ENCODE measurements around the gene SRC. TPM values are rescaled to one million over a fixed set of nuclear protein-coding genes. Genes with fewer than 3 reads are reported as not detected.
A peak's percentile ranks its signal among the peaks of the same experiment; 100 is the strongest.

The SRC gene
- 10 to 100 TPM; 48.4 to 80.3 (median 60.4) TPM for polyA plus RNA-seq (ENCODE audit: insufficient read length in 4 of 4)

GRCh38 chr20:37345339-37346235 lies at the start of gene SRC:
Gene SRC (plus strand): TSS chr20:37346140. CDS start chr20:37384154, 38,014 bp downstream.
- peak in 1 of 4 donors; percentile 62 for DNase-seq (ENCODE audit: low read depth in 4 of 4, low spot score in 2 of 4)

- DNase-seq (ENCODE audit: low read depth in 4 of 4, low spot score in 2 of 4): no peak
Measured at GRCh38 chr20:37296371-37296770, 49.6 kb upstream of the SRC start.

GRCh38 chr20:37297066-37297736 lies 48.7 kb upstream of the SRC start:
- DNase-seq (ENCODE audit: low read depth in 4 of 4, low spot score in 2 of 4): no peak

- DNase-seq (ENCODE audit: low read depth in 4 of 4, low spot score in 2 of 4): no peak
Measured at GRCh38 chr20:37298190-37298939, 47.6 kb upstream of the SRC start.

- DNase-seq (ENCODE audit: low read depth in 4 of 4, low spot score in 2 of 4): no peak
Measured at GRCh38 chr20:37299718-37300528, 46.0 kb upstream of the SRC start.

GRCh38 chr20:37301120-37301519 lies 44.8 kb upstream of the SRC start:
- no peak for DNase-seq (ENCODE audit: low read depth in 4 of 4, low spot score in 2 of 4)

- no peak for DNase-seq (ENCODE audit: low read depth in 4 of 4, low spot score in 2 of 4)
Measured at GRCh38 chr20:37301558-37301957, 44.4 kb upstream of the SRC start.

- no peak for DNase-seq (ENCODE audit: low read depth in 4 of 4, low spot score in 2 of 4)
Measured at GRCh38 chr20:37302981-37303380, 43.0 kb upstream of the SRC start.

GRCh38 chr20:37303637-37304036 lies 42.3 kb upstream of the SRC start:
- DNase-seq (ENCODE audit: low read depth in 4 of 4, low spot score in 2 of 4): no peak

- no peak for DNase-seq (ENCODE audit: low read depth in 4 of 4, low spot score in 2 of 4)
Measured at GRCh38 chr20:37305079-37305478, 40.9 kb upstream of the SRC start.

GRCh38 chr20:37305839-37306238 lies 40.1 kb upstream of the SRC start:
- no peak for DNase-seq (ENCODE audit: low read depth in 4 of 4, low spot score in 2 of 4)

- no peak for DNase-seq (ENCODE audit: low read depth in 4 of 4, low spot score in 2 of 4)
Measured at GRCh38 chr20:37308086-37309050, 37.6 kb upstream of the SRC start.

- DNase-seq (ENCODE audit: low read depth in 4 of 4, low spot score in 2 of 4): no peak
Measured at GRCh38 chr20:37309290-37309689, 36.6 kb upstream of the SRC start.

- DNase-seq (ENCODE audit: low read depth in 4 of 4, low spot score in 2 of 4): peak in 1 of 4 donors; percentile 49
Measured at GRCh38 chr20:37309936-37310590, 35.9 kb upstream of the SRC start.

- DNase-seq (ENCODE audit: low read depth in 4 of 4, low spot score in 2 of 4): no peak
Measured at GRCh38 chr20:37310951-37311350, 35.0 kb upstream of the SRC start.

GRCh38 chr20:37311710-37312355 lies 34.1 kb upstream of the SRC start:
- no peak for DNase-seq (ENCODE audit: low read depth in 4 of 4, low spot score in 2 of 4)

GRCh38 chr20:37313546-37314091 lies 32.3 kb upstream of the SRC start:
- no peak for DNase-seq (ENCODE audit: low read depth in 4 of 4, low spot score in 2 of 4)

GRCh38 chr20:37314099-37314498 lies 31.8 kb upstream of the SRC start:
- no peak for DNase-seq (ENCODE audit: low read depth in 4 of 4, low spot score in 2 of 4)
